SK-N-MC (cell line): ENCODE results near the gene NKIRAS2.
A peak's percentile ranks its signal among the peaks of the same experiment; 100 is the strongest.

ENCODE experiments used
- DNase-seq: peaks from one replicate; pipeline ENCODE4 v3.0.0-alpha.2; 2011; ENCODE audit warnings: low read depth, low spot score
- H3K27ac ChIP-seq: fragments of 200-600 bp; sonication (generic); 2 replicates; pipeline ENCODE4 v1.5.1; 2016; ENCODE audit warnings: mixed run types
- H3K36me3 ChIP-seq: fragments of 200-600 bp; sonication (generic); 2 replicates; pipeline ENCODE4 v1.6.1; 2017; ENCODE audit warnings: antibody characterized with exemption, low read length, mixed read lengths; ENCODE audit not compliant: insufficient read depth
- H3K4me3 ChIP-seq: fragments of 200-600 bp; sonication (generic); 2 replicates; pipeline ENCODE4 v1.5.1; 2016
- H3K9ac ChIP-seq: fragments of 200-600 bp; sonication (generic); 2 replicates; pipeline ENCODE4 v1.8.0; 2017; ENCODE audit warnings: mixed run types, mixed read lengths; ENCODE audit not compliant: insufficient read length
- H3K9me3 ChIP-seq: fragments of 200-600 bp; sonication (generic); 2 replicates; pipeline ENCODE4 v1.6.1; 2017; ENCODE audit warnings: low read depth, mild to moderate bottlenecking, antibody characterized with exemption, low read length, moderate library complexity, mixed read lengths
- EZH2 ChIP-seq: fragments of 200-600 bp; sonication (generic); IDR thresholded peaks from one replicate; pipeline ENCODE4 v1.6.1; 2017; ENCODE audit warnings: antibody characterized with exemption
- FOXP2 ChIP-seq: optimal IDR thresholded peaks from 2 replicates; pipeline ENCODE3; 2011; ENCODE audit warnings: mild to moderate bottlenecking, moderate library complexity; ENCODE audit not compliant: insufficient read depth; ENCODE audit errors: extremely low read length, control extremely low read depth
- POLR2AphosphoS5 ChIP-seq: IDR thresholded peaks from 2 replicates; pipeline ENCODE4 v1.6.1; 2012; ENCODE audit warnings: mild to moderate bottlenecking, low read depth, low read length, borderline replicate concordance

NKIRAS2 gene

DNA sequence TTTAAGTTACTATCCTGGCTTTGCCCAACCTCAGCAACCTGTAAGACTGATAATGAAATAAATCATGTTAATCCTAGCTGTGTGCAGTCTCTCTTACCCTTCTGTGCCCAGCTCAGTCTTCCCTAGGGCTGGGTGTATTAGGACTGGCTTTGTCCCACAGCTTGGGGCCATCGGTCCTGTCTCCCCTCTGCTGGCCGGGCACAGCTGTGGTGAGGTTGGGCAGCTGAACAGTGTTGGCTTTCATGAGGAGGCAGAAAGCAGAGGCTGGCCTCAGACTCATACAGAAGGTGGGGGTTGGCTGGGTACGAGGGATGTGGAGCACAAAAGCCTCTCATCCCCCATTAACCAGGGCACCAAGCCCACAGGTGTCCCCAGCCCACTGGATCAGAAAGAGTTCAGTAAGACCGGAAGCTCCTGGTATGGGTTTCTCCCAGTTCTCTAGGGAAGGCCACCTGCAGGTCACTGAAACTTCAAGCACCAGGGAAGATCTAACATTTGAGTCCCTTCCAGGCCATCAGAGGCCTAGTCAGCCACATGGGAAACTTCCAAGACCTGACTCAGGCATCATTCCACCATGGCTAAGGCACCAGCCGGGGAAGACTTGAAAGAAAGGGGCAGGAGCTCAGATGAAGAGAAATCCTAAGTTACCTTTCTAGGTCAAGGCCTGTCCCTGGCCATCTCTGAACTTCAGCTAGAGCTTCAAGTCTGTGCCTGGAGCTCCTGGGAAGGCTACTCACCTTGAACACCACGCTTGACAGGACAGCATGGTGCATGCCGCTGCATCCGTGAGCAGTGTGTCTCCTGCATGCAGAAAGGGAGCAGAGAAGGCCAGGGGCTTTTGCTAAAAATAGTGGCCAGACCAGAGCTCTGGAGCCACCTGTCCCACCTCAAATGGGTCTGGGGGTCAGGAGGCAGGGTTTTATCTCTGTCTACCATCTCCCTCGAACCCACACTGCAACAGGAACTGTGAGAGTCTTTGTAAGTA, 44.5 kb upstream of the NKIRAS2 start:
- H3K27ac ChIP-seq, result no peak overlapping the region
- no peak for DNase-seq
- H3K9ac ChIP-seq, result no peak overlapping the region
- H3K36me3 ChIP-seq, result peaks cover 80% of the 10 kb centered on the region
- H3K9me3 ChIP-seq, result no peaks in the 10 kb centered on the region
- TF ChIP-seq EZH2 (no peak), FOXP2 (no peak), POLR2AphosphoS5 (no peak; the same call in 1 of the 2 replicates)
- no peak overlapping the region for H3K4me3 ChIP-seq

GRCh38 chr17:41976142-41976768, 43.6 kb upstream of the NKIRAS2 start:
- Histone ChIP-seq H3K36me3 (peaks cover 82% of the 10 kb centered on the region), H3K9me3 (no peaks in the 10 kb centered on the region), H3K27ac (no peak overlapping the region), H3K4me3 (no peak overlapping the region), H3K9ac (no peak overlapping the region)
- TF ChIP-seq POLR2AphosphoS5, result peak; percentile 20; the same call in 1 of the 2 replicates
- TF ChIP-seq EZH2, result no peak
- DNase-seq, result no peak

DNA sequence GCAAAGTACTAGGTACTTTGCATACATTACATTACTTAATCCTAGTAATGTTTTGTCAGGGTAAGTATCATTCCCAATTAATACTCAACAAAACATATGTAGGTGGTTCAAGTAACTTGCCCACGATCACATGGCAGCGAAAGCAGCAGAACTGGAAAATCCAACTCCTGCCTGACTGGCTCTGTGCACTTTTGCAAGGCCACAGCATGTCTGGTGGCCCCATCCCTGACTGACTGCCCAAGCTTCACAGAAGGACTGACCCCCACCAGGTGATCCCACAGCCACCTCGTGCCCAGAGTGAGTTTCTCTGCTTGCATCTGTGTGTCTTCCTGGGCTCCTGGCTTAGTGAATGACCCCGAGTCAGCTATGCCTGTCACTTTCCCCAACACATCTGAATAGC, 41.9 kb upstream of the NKIRAS2 start:
- Histone ChIP-seq H3K27ac (no peak overlapping the region), H3K36me3 (peaks cover 84% of the 10 kb centered on the region), H3K9me3 (no peaks in the 10 kb centered on the region), H3K4me3 (no peak overlapping the region), H3K9ac (no peak overlapping the region)
- DNase-seq, result no peak
- TF ChIP-seq EZH2, result no peak
- no peak for TF ChIP-seq POLR2AphosphoS5
- no peak for TF ChIP-seq FOXP2

DNA sequence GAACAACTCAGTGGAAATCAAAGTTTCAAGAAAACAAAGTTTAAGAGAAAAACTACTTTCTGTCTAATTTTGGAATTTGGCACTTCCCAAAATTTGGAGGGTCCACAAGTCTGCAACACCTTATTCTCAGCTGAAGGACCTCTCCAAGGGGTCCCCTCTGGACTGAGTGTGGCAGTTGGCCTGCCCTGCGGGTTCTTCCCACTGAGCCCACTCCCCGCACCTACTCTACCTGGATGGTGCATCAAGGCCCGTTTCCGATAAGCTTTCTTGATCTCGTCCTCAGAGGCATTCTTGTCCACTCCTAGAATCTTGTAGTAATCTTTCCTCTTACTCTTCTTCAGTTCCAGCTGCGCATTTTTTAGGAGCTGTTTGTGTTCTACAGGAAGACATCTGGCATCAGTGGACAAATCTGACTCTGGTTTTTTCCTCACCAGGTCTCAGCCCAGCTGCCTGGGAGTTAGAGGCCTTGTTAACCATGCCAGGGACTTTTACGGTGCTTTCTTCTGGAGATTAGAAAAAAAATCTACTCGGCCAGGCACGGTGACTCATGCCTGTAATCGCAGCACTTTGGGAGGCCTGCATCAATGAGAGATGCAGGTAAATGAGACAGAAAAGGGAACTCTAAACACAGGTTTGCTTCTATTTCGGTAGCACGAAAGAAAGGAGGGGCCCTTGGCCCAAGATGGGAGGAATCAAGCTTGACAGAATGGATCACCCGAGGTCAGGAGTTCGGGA, 37.7 kb upstream of the NKIRAS2 start:
- TF ChIP-seq FOXP2 (no peak), POLR2AphosphoS5 (no peak), EZH2 (no peak)
- H3K36me3 ChIP-seq, result peaks cover 79% of the 10 kb centered on the region

DNA sequence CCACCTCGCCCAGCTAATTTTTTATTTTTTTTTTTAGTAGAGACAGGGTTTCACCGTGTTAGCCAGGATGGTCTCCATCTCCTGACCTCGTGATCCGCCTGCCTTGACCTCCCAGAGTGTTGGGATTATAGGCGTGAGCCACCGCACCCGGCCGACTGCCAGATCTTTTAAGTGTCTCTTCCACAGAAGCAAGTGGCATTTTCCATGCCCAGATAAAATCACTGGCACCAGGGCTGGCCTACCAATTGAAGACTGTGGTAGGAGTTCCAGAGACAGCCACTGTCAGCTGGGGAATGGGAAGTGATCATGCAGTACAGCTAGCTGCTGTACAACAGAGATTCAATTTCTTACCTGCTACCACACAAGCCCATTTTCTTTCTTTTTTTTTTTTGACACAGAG, 35.4 kb upstream of the NKIRAS2 start:
- TF ChIP-seq FOXP2, result no peak
- TF ChIP-seq EZH2, result no peak
- no peak for TF ChIP-seq POLR2AphosphoS5
- H3K9me3 ChIP-seq, result no peaks in the 10 kb centered on the region
- H3K4me3 ChIP-seq, result no peak overlapping the region
- peaks cover 90% of the 10 kb centered on the region for H3K36me3 ChIP-seq
- no peak overlapping the region for H3K27ac ChIP-seq
- H3K9ac ChIP-seq, result no peak overlapping the region
- DNase-seq, result no peak

More for the DNA sequence above, 37.7 kb upstream of the NKIRAS2 start:
- Histone ChIP-seq H3K9ac (no peak overlapping the region), H3K4me3 (no peak overlapping the region), H3K27ac (no peak overlapping the region), H3K9me3 (no peaks in the 10 kb centered on the region)
- no peak for DNase-seq

DNA sequence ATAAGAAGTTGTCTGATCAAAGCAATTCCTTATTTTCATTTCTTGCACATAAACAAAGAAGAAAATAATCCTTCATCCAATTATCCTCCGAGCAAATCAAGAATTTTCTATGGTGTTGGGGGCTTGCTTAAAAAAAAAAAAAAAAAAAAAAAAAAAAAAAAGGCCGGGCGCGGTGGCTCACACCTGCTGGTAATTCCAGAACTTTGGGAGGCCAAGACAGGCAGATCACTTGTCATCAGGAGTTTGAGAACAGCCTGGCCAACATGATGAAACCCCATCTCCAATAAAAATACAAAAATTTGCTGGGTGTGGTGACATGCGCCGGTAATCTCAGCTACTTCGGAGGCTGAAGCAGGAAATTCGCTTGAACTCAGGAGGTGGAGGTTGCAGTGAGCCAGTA, 34.0 kb upstream of the NKIRAS2 start:
- no peak overlapping the region for H3K9ac ChIP-seq
- peaks cover 94% of the 10 kb centered on the region for H3K36me3 ChIP-seq
- TF ChIP-seq FOXP2 (no peak), POLR2AphosphoS5 (no peak), EZH2 (no peak)
- DNase-seq, result no peak
- H3K27ac ChIP-seq, result no peak overlapping the region
- H3K9me3 ChIP-seq, result no peaks in the 10 kb centered on the region
- no peak overlapping the region for H3K4me3 ChIP-seq

- Histone ChIP-seq H3K36me3 (peaks cover 94% of the 10 kb centered on the region), H3K27ac (peak overlapping the region; percentile 73; the same call in 1 of the 2 replicates), H3K4me3 (no peak overlapping the region), H3K9me3 (no peaks in the 10 kb centered on the region), H3K9ac (no peak overlapping the region)
- TF ChIP-seq POLR2AphosphoS5, result no peak
- no peak for TF ChIP-seq FOXP2
- TF ChIP-seq EZH2, result no peak
- DNase-seq, result no peak
These were observed 33.3 kb upstream of the NKIRAS2 start for GRCh38 chr17:41986634-41987033.

GRCh38 chr17:41987642-41988041, 32.2 kb upstream of the NKIRAS2 start:
- TF ChIP-seq EZH2 (no peak), FOXP2 (no peak)
- Histone ChIP-seq H3K4me3 (no peak overlapping the region), H3K9ac (no peak overlapping the region), H3K27ac (peak overlapping the region; percentile 73), H3K9me3 (no peaks in the 10 kb centered on the region), H3K36me3 (peaks cover 92% of the 10 kb centered on the region)
- DNase-seq, result no peak
